ENCODE measurements around the gene ZBTB20.

GRCh38 chr3:114893361-114893760 lies 253.7 kb downstream of the ZBTB20 start:
- TF ChIP-seq POLR2A (IDR thresholded peaks at IDR 0.05) (no peak), CTCF (IDR thresholded peaks at IDR 0.05) (no peak)
